Endothelial cell of umbilical vein (primary cell): ENCODE data around the gene GCDH. TPM values are rescaled to one million over a fixed set of nuclear protein-coding genes. Genes with fewer than 3 reads are reported as not detected.

Experiments
- BruUV-seq: library from RNA; stranded (reverse); fragments of 400-500 nt; replicated peaks from 2 replicates; lab custom pipeline; 2021; lab: Mats Ljungman, UMichigan
- CTCF ChIA-PET: fragments of 300-600, 350-600 bp; sonication (Branson Sonifier 250); formaldehyde crosslinking; loops from one replicate; lab custom pipeline; 2021; ENCODE audit warnings: antibody characterized with exemption, inconsistent platforms; lab: Charles Lee
- POLR2A ChIA-PET: fragments of 300-600, 350-600 bp; sonication (Branson Sonifier 250); formaldehyde crosslinking; loops from one replicate; lab custom pipeline; 2021; ENCODE audit warnings: antibody characterized with exemption, inconsistent platforms; lab: Charles Lee
- DNase-seq: peaks from one replicate; pipeline ENCODE4 v3.0.0-alpha.2; 2011; ENCODE audit warnings: low read depth, low spot score
- FAIRE-seq: peaks from 2 replicates; lab custom pipeline; 2011; peaks lifted over from hg19 to GRCh38; lab: Jason Lieb, UNC
- H2AFZ ChIP-seq: 2 replicates; pipeline ENCODE4 v1.6.0; 2012; ENCODE audit warnings: low read depth, low read length, control low read depth, inconsistent platforms
- H3K27ac ChIP-seq: 2 replicates; pipeline ENCODE4 v1.5.1; 2011; ENCODE audit warnings: low read depth, mild to moderate bottlenecking, control low read depth, low read length, moderate library complexity; ENCODE audit not compliant: insufficient read depth
- H3K27me3 ChIP-seq, 2 experiments: 2 replicates each; pipeline versions ENCODE4 v1.6.0 to v1.6.1; 2011; ENCODE audit warnings: low read length in 2 of 2, mixed read lengths in 1 of 2; ENCODE audit not compliant: control insufficient read depth in 2 of 2, insufficient read depth in 2 of 2
- H3K36me3 ChIP-seq, 2 experiments: 2 replicates in 1 of 2; 3 replicates in 1 of 2; pipeline ENCODE4 v1.5.1; 2011; ENCODE audit warnings: low read length in 2 of 2, mild to moderate bottlenecking in 1 of 2, moderate library complexity in 1 of 2; ENCODE audit not compliant: control insufficient read depth in 2 of 2, insufficient read depth in 2 of 2; ENCODE audit errors: extremely low read depth in 1 of 2
- H3K4me1 ChIP-seq: 3 replicates; pipeline ENCODE4 v1.5.1; 2011; ENCODE audit warnings: mild to moderate bottlenecking, low read length; ENCODE audit not compliant: control insufficient read depth, insufficient read depth; ENCODE audit errors: extremely low read depth
- H3K4me2 ChIP-seq: 2 replicates; pipeline ENCODE4 v1.6.1; 2011; ENCODE audit warnings: low read length, control low read depth, mixed read lengths; ENCODE audit not compliant: insufficient read depth
- H3K4me3 ChIP-seq, 3 experiments: fragments of 200-600 bp in 1 of 3; sonication (generic), shearing (Covaris generic) in 1 of 3; replicated peaks in 1 of 3; 2 replicates each; pipeline ENCODE4 v1.5.1; 2011 to 2016; ENCODE audit warnings: control low read depth in 3 of 3, low read length in 3 of 3, mild to moderate bottlenecking in 2 of 3, inconsistent platforms in 1 of 3, low read depth in 1 of 3, moderate library complexity in 1 of 3; ENCODE audit not compliant: insufficient read depth in 1 of 3
- H3K79me2 ChIP-seq: 2 replicates; pipeline ENCODE4 v1.6.0; 2012; ENCODE audit warnings: low read length, inconsistent platforms; ENCODE audit not compliant: control insufficient read depth, insufficient read depth
- H3K9ac ChIP-seq: replicated peaks from 2 replicates; pipeline ENCODE3; 2011; ENCODE audit warnings: low read length, control low read depth; ENCODE audit not compliant: insufficient read depth; ENCODE audit errors: extremely low read depth
- H3K9me1 ChIP-seq: replicated peaks from 3 replicates; pipeline ENCODE4 v1.6.0; 2011; ENCODE audit warnings: mild to moderate bottlenecking, low read length; ENCODE audit not compliant: control insufficient read depth, insufficient read depth; ENCODE audit errors: extremely low read depth
- H3K9me3 ChIP-seq: replicated peaks from 2 replicates; pipeline ENCODE4 v1.5.1; 2012; ENCODE audit warnings: low read length, inconsistent platforms; ENCODE audit not compliant: control insufficient read depth, insufficient read depth
- H4K20me1 ChIP-seq: replicated peaks from 2 replicates; pipeline ENCODE3; 2011; ENCODE audit warnings: mild to moderate bottlenecking, low read length; ENCODE audit not compliant: control insufficient read depth, insufficient read depth; ENCODE audit errors: extremely low read depth
- CTCF ChIP-seq, 2 donors: IDR thresholded peaks; 1 replicate in 1 of 2; 2 replicates in 1 of 2; pipeline ENCODE4 v1.5.1; 2011; ENCODE audit warnings: low read length in 2 of 2, mild to moderate bottlenecking in 2 of 2, moderate library complexity in 2 of 2, control low read depth in 1 of 2, inconsistent platforms in 1 of 2, low read depth in 1 of 2; ENCODE audit not compliant: insufficient read depth in 1 of 2; ENCODE audit errors: extremely low read depth in 1 of 2
- EZH2 ChIP-seq: IDR thresholded peaks from 2 replicates; pipeline ENCODE4 v1.6.1; 2012; ENCODE audit warnings: borderline replicate concordance, low read depth, mild to moderate bottlenecking, moderate library complexity, low read length, inconsistent platforms; ENCODE audit not compliant: severe bottlenecking
- FOS ChIP-seq: IDR thresholded peaks from 2 replicates; pipeline ENCODE4 v1.6.1; 2011; ENCODE audit warnings: mild to moderate bottlenecking, low read length, moderate library complexity, borderline replicate concordance; ENCODE audit not compliant: insufficient read depth
- GATA2 ChIP-seq: IDR thresholded peaks from 2 replicates; pipeline ENCODE4 v1.7.0; 2011; ENCODE audit warnings: low read depth, mild to moderate bottlenecking, moderate library complexity, mixed read lengths, low read length; ENCODE audit not compliant: insufficient read length, insufficient read depth
- JUN ChIP-seq: IDR thresholded peaks from 2 replicates; pipeline ENCODE4 v1.6.1; 2011; ENCODE audit warnings: borderline replicate concordance, low read depth; ENCODE audit not compliant: insufficient read length, insufficient read depth
- MAX ChIP-seq: IDR thresholded peaks from 2 replicates; pipeline ENCODE4 v1.6.1; 2011; ENCODE audit not compliant: insufficient read depth, insufficient read length
- MYC ChIP-seq: IDR thresholded peaks from one replicate; pipeline ENCODE4 v1.6.1; 2011; ENCODE audit warnings: mild to moderate bottlenecking, low read depth, low read length
- POLR2A ChIP-seq: IDR thresholded peaks from 2 replicates; pipeline ENCODE4 v1.6.1; 2012; ENCODE audit warnings: low read depth, mild to moderate bottlenecking, control low read depth, low read length
- POLR2AphosphoS5 ChIP-seq: IDR thresholded peaks from 2 replicates; pipeline ENCODE4 v1.6.1; 2012; ENCODE audit warnings: low read depth, mild to moderate bottlenecking, control low read depth, low read length, moderate library complexity; ENCODE audit not compliant: insufficient read depth
- dilution Hi-C: fragments of 300-500 bp; cut with MboI; formaldehyde crosslinking; loops from one replicate; pipeline ENCODE4 v1.15.0; 2019; ENCODE audit warnings: low sequenced_read_pairs; ENCODE audit not compliant: extremely low pct_ligation_motif_present
- intact Hi-C: fragments of 100-400 bp; cut with micrococcal nuclease; formaldehyde crosslinking; loops from one replicate; pipeline ENCODE4 v1.10.0; 2022
- polyA plus RNA-seq, 4 experiments: library from polyadenylated mRNA; depleted of rRNA in 3 of 4; stranded (reverse) in 3 of 4; unstranded in 1 of 4; fragments of >200 nt; gene quantifications; 2 replicates each; pipeline versions ENCODE4 v1.2.1 to v1.2.3, GENCODE V29; 2011 to 2012; ENCODE audit warnings: missing spikeins in 1 of 4
- total RNA-seq: library from RNA; stranded (reverse); gene quantifications from 2 replicates; pipeline ENCODE4 v1.2.3, GENCODE V29; 2021

GCDH gene
- total and polyA plus RNA-seq, 2 donors (not counting 3 experiments of a cell fraction or from before 2014, with no cell fraction given), result 27.3 to 35.8 TPM

- H3K9me1 ChIP-seq, result no peaks in the 10 kb centered on the region
- peak within 1 kb of the TSS; percentile 66 for H3K9ac ChIP-seq
- DNase-seq (peak; percentile 94), FAIRE-seq (peak; percentile 99)
- dilution Hi-C loops, result no loop called here
- TF ChIP-seq POLR2A (peak; percentile 93), EZH2 (no peak), POLR2AphosphoS5 (peak; percentile 97), JUN (no peak), CTCF (IDR thresholded peaks at IDR 0.05; ENCODE audit: extremely low read depth in 1 of 2, insufficient read depth in 1 of 2, low read depth in 1 of 2, low read length in 2 of 2) (no peak), FOS (no peak), GATA2 (no peak), MYC (peak; percentile 94), MAX (peak; percentile 55)
- H3K27ac ChIP-seq, result peak within 1 kb of the TSS; percentile 27
- ChIA-PET POLR2A (interaction anchor here (2.2 kb wide), 1 partner anchor 14 kb away, joined by 6 read pairs; the partner anchor contains the start of gene SYCE2), CTCF (interaction anchor here (1.3 to 3.0 kb wide), 5 partner anchors 17 to 173 kb away, joined by 3 to 11 read pairs (median 3); partner anchors contain the start of gene GCDH)
- H3K27me3 ChIP-seq, result no peaks in the 10 kb centered on the region
- intact Hi-C loops, result loop anchor here (1.0 to 10.0 kb wide), 2 partner anchors 14 to 149 kb away; partner anchors contain the start of gene SYCE2
- BruUV-seq, result TSS peak; percentile 52
- peak within 1 kb of the TSS; percentile 76 for H2AFZ ChIP-seq
- H3K9me3 ChIP-seq, result no peaks in the 10 kb centered on the region
- peaks cover 17% of the 10 kb centered on the region for H3K4me1 ChIP-seq
- H3K4me3 ChIP-seq, result peak within 1 kb of the TSS; percentile 26 to 82 (median 56)
- peaks cover 21% of the 10 kb centered on the region for H3K79me2 ChIP-seq
- peak within 1 kb of the TSS; percentile 78 for H3K4me2 ChIP-seq
- peaks cover 6 to 15% of the 10 kb centered on the region in 2 experiments for H3K36me3 ChIP-seq
- H4K20me1 ChIP-seq, result no peaks in the 10 kb centered on the region
Measured at GRCh38 chr19:12933287-12934072, 42.5 kb downstream of the GCDH start, which contains the start of gene FARSA. Gene FARSA (minus strand): TSS chr19:12933711. CDS start chr19:12933696, 15 bp downstream.
